ENCODE data around the gene SFI1. TPM values are rescaled to one million over a fixed set of nuclear protein-coding genes. Genes with fewer than 3 reads are reported as not detected.

Gene SFI1
- total and polyA plus RNA-seq, 2 of the 8 experiments (the other 6 are each of a cell fraction or from before 2014, with no cell fraction given) = 10.4 to 30.1 TPM

DNA sequence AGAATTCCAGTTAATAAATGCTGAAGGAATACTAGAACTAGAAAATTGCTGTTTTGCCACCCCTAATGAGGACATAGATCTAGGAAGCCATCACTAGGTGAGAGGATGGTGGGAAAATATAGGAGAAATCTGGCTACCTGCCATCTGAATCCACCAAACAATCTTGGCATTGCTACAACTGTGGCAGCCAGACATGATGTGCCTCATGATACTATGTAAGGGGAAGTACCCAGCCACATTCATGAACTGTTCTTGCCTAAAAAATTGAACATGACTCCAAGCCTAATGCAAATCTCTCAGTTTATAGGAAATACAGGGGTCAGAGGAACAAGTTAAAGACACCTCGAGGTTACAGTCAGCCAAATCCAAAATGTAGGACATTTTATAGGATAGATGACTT, 72.8 kb downstream of the SFI1 start:
- TF ChIP-seq KDM5A (IDR thresholded peaks at IDR 0.05; ENCODE audit: low read length) (no peak), SP1 (IDR thresholded peaks at IDR 0.05; ENCODE audit: low read depth, low read length) (no peak), JUN (IDR thresholded peaks at IDR 0.05; ENCODE audit: low read depth, low read length) (no peak), PHF8 (conservative IDR thresholded peaks at IDR 0.05; ENCODE audit: low read depth, low read length) (no peak), TEAD4 (IDR thresholded peaks at IDR 0.05; ENCODE audit: low read depth, low read length) (no peak), ATF2 (IDR thresholded peaks at IDR 0.05; ENCODE audit: low read length) (no peak)
- CTCF ChIA-PET (ENCODE audit: partially characterized antibody) = interaction anchor here (0.6 to 2.4 kb wide), 5 partner anchors 13 to 386 kb away, joined by 3 to 14 read pairs (median 3); no protein-coding TSS in a partner anchor
- no peaks in the 10 kb centered on the region for H3K79me2 ChIP-seq (ENCODE audit: control insufficient read depth in 1 of 2, insufficient read depth in 2 of 2, low read length in 2 of 2)
- no peak overlapping the region for H3K9ac ChIP-seq (replicated peaks in 1 of 4; ENCODE audit: extremely low read depth in 1 of 4, low read depth in 3 of 4, low read length in 3 of 4)
- H4K8ac ChIP-seq (ENCODE audit: extremely low read depth, insufficient read depth, low read length) = no peak overlapping the region
- no peaks in the 10 kb centered on the region for H3K4me1 ChIP-seq (replicated peaks in 1 of 4; ENCODE audit: control insufficient read depth in 3 of 4, insufficient read depth in 4 of 4, low read length in 3 of 4)
- no peak overlapping the region for H3K23ac ChIP-seq (ENCODE audit: insufficient read length)
- no peak for DNase-seq (ENCODE audit: low read depth in 1 of 2, low spot score in 2 of 2)
- POLR2A ChIA-PET (ENCODE audit: partially characterized antibody) = no interaction called here
- no peaks in the 10 kb centered on the region for H3K27me3 ChIP-seq (replicated peaks in 1 of 4; ENCODE audit: control insufficient read depth in 3 of 4, extremely low read depth in 1 of 4, insufficient read depth in 3 of 4, low read length in 3 of 4)
- no peak overlapping the region for H3K4me2 ChIP-seq (ENCODE audit: insufficient read depth in 1 of 2, low read depth in 2 of 2, low read length in 2 of 2)
- H3K4me3 ChIP-seq (ENCODE audit: extremely low read depth in 1 of 4, insufficient read depth in 2 of 4, low read depth in 3 of 4, low read length in 4 of 4) = no peak overlapping the region
- H3K36me3 ChIP-seq (ENCODE audit: control insufficient read depth in 2 of 4, insufficient read depth in 4 of 4, low read length in 3 of 4) = no peaks in the 10 kb centered on the region; a peak in 1 of 8 replicates
- no peak overlapping the region for H2AK5ac ChIP-seq (ENCODE audit: low read depth, low read length)
- no peak overlapping the region for H3K4ac ChIP-seq (replicated peaks; ENCODE audit: insufficient read length, low read depth, low read length)
- no peak overlapping the region for H3K18ac ChIP-seq (ENCODE audit: extremely low read depth, low read length)
- H2BK15ac ChIP-seq (ENCODE audit: low read length) = no peak overlapping the region
- no peak overlapping the region for H4K91ac ChIP-seq (replicated peaks; ENCODE audit: insufficient read length, low read length)
- no peak overlapping the region for H3K14ac ChIP-seq (ENCODE audit: insufficient read length)
- WGBS, 2 experiments (ENCODE audit: extremely low coverage in 1 of 2, insufficient coverage in 1 of 2, insufficient read length in 1 of 2, insufficient replicate concordance in 2 of 2, low coverage in 1 of 2, low lambda C conversion rate in 2 of 2, missing lambda C conversion rate in 1 of 2) = 94% methylated on average over 1 of the region's 1 CpG; no CpG with 5 or more reads in 1 of the 2 experiments
- no peaks in the 10 kb centered on the region for H4K20me1 ChIP-seq (replicated peaks in 1 of 2; ENCODE audit: control insufficient read depth in 1 of 2, insufficient read depth in 2 of 2, low read length in 2 of 2)
- no peak overlapping the region for H2AFZ ChIP-seq (ENCODE audit: low read length)
- H3K23me2 ChIP-seq (ENCODE audit: low read depth, low read length) = no peaks in the 10 kb centered on the region
- no peaks in the 10 kb centered on the region for H3K9me3 ChIP-seq (ENCODE audit: insufficient read depth in 2 of 2, low read depth in 1 of 2, low read length in 1 of 2)
- no peak overlapping the region for H3K56ac ChIP-seq (replicated peaks; ENCODE audit: insufficient read length, low read depth, low read length)
- no peak for FAIRE-seq
- H4K5ac ChIP-seq (ENCODE audit: insufficient read length, low read depth, low read length) = no peak overlapping the region
- H3K79me1 ChIP-seq (ENCODE audit: low read depth, low read length) = no peaks in the 10 kb centered on the region
- H3K27ac ChIP-seq (ENCODE audit: low read depth, low read length) = no peak overlapping the region
- H2BK20ac ChIP-seq (ENCODE audit: low read length) = no peak overlapping the region
- no peak overlapping the region for H2BK120ac ChIP-seq (replicated peaks; ENCODE audit: low read depth, low read length)
- H2BK5ac ChIP-seq (ENCODE audit: low read depth, low read length) = no peak overlapping the region
- H2BK12ac ChIP-seq (ENCODE audit: low read depth, low read length) = no peak overlapping the region
